Motor neuron (in vitro differentiated cells): ENCODE measurements around the gene KEL. TPM values are rescaled to one million over a fixed set of nuclear protein-coding genes. Genes with fewer than 3 reads are reported as not detected.

Experiments
- ATAC-seq, 8 experiments: fragments of 200-7000 bp; cut with Tn5 transposase; replicated peaks in 6 of 8; 2 replicates each; pipeline ENCODE4 v1.8.0; 2021; ENCODE audit warnings: mild to moderate bottlenecking in 8 of 8, moderate library complexity in 8 of 8
- H3K27ac ChIP-seq, 2 donors: fragments of 250-450 bp; sonication (Bioruptor Pico); 2 replicates each; pipeline ENCODE4 v1.9.0; 2021; ENCODE audit warnings: antibody characterized with exemption in 2 of 2, mild to moderate bottlenecking in 2 of 2, moderate library complexity in 1 of 2
- H3K4me1 ChIP-seq, 2 donors: fragments of 250-450 bp; sonication (Bioruptor Pico); replicated peaks in 1 of 2; 2 replicates each; pipeline ENCODE4 v1.6.1; 2021; ENCODE audit warnings: antibody characterized with exemption in 2 of 2, mild to moderate bottlenecking in 2 of 2, moderate library complexity in 1 of 2
- H3K4me3 ChIP-seq, 5 donors: fragments of 250-450 bp; sonication (Bioruptor Pico); 2 replicates each; pipeline ENCODE4 v1.9.0; 2021; ENCODE audit warnings: antibody characterized with exemption in 5 of 5, mild to moderate bottlenecking in 5 of 5, moderate library complexity in 4 of 5
- WGBS, 10 experiments: fragments of 450-650 bp; shearing (Covaris generic); methylation state at CpG; one replicate each; pipeline ENCODE4 v1.0.0; 2022; 5-methylcytosine and 5-hydroxymethylcytosine counted together
- in situ Hi-C, 9 experiments: fragments of 400-800 bp; cut with MboI; loops; one replicate each; pipeline ENCODE4 v1.15.0; 2021; ENCODE audit warnings: low sequenced_read_pairs in 9 of 9, low pct_unique_long_range_greater_than_20kb in 2 of 9; ENCODE audit not compliant: unreplicated experiment in 9 of 9
- total RNA-seq, 8 experiments: library from RNA; unstranded; fragments of 300-600 nt; gene quantifications; 2 replicates each; pipeline versions ENCODE4 v1.2.3 to v1.2.4, GENCODE V29; 2022

Gene KEL
- total RNA-seq, 8 experiments from 2014 or later = 0.21 to 2.1 (median 0.54) TPM; not detected in 1

DNA sequence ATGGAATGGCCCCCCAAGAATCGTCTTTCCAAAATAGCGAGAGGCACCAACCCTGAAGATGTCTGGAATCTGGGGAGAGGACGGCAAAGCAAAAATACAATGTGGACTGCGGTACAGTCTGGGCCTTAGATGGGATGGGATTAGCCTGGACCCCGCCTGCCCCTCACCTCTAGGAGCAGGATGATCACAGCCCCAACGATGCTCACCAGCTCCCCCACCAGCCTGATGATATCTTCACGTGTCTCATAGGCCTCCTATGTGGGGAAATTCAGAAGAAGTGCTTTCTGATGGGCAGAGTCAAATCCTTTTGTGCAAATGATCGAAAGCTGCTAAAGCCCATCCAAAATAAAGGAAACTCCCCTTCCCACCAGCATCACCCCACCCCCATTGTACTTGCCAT is 46.8 kb downstream of the KEL start:
- H3K27ac ChIP-seq = no peak overlapping the region
- H3K4me3 ChIP-seq = no peak overlapping the region
- no peak for ATAC-seq
- WGBS, 10 experiments = 54 to 100% (median 92%) methylated on average over 2 to 4 of the region's 8 CpGs; no CpG with 5 or more reads in 7 of the 10 experiments
- H3K4me1 ChIP-seq = no peaks in the 10 kb centered on the region
- in situ Hi-C loops = no loop called here

DNA sequence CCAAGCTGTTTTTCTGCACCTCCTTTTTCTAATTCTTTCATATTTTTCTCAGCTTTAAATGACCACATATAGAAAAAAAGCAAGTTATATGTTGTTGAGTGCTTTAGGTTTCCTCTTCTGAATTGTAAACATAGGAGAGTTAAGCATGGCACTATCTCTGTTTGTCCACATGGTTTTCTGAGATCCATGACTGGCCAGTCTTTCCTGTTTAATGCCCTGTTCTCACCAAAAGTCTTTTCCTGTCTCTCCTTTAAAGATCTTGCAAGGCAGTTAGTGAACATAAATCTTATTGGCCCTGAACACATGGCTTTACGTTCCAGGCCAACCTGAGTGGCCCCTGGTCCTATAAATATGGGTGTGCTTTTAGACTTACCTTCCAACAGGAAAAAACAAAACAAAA is 48.0 kb downstream of the KEL start:
- 0 to 100% (median 30%) methylated on average over 1 of the region's 1 CpG; no CpG with 5 or more reads in 2 of the 10 experiments for WGBS, 10 experiments
- Histone ChIP-seq H3K4me1 (no peaks in the 10 kb centered on the region), H3K27ac (no peak overlapping the region), H3K4me3 (no peak overlapping the region)
- in situ Hi-C loops = no loop called here
- no peak for ATAC-seq

DNA sequence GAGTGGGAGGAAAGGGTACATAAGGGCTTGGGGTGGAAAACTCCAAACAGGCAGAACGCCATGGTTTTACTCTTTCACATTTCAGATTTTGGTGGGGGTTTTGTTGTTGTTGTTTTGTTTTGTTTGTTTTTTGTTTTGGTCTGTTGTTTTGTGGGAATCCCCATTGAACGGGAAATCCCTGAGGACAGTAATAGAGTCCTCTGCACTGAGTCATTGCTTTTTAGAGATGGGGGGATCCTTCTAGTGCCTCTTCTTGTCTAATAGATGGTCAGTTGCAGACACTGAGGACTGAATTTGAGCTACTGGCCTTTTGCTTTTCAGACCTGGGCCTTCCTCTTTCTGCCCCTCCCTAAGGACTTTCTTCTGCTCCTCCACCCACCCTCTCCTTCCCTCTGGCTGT is 48.6 kb downstream of the KEL start:
- in situ Hi-C loops = no loop called here
- H3K4me3 ChIP-seq = no peak overlapping the region
- ATAC-seq = no peak
- no peak overlapping the region for H3K27ac ChIP-seq
- 20 to 100% (median 75%) methylated on average over 1 to 2 of the region's 2 CpGs; no CpG with 5 or more reads in 3 of the 10 experiments for WGBS, 10 experiments
- H3K4me1 ChIP-seq = no peaks in the 10 kb centered on the region

DNA sequence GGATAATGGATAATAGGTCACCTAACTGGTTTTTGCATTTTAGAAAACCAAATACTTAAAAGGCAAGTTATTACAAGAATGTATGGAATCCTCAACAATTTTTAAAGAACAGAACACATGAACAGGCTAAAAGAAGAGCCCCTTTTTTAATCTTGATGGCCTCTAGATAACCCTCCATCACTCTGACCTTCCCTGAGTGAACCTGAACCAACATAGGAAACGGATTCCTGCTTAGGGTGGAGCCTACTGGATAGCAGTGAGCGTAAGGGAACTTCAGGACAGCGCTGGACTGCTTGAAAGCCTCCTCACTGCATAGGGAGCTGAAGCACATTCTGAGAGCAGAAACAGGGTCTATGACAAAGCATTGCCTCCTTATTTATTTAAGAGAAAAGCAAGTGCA is 49.1 kb downstream of the KEL start:
- in situ Hi-C loops = no loop called here
- no peak overlapping the region for H3K4me3 ChIP-seq
- no peak overlapping the region for H3K27ac ChIP-seq
- no peaks in the 10 kb centered on the region for H3K4me1 ChIP-seq
- no peak for ATAC-seq
- 0 to 69% (median 15%) methylated on average over 1 to 3 of the region's 3 CpGs; no CpG with 5 or more reads in 6 of the 10 experiments for WGBS, 10 experiments

DNA sequence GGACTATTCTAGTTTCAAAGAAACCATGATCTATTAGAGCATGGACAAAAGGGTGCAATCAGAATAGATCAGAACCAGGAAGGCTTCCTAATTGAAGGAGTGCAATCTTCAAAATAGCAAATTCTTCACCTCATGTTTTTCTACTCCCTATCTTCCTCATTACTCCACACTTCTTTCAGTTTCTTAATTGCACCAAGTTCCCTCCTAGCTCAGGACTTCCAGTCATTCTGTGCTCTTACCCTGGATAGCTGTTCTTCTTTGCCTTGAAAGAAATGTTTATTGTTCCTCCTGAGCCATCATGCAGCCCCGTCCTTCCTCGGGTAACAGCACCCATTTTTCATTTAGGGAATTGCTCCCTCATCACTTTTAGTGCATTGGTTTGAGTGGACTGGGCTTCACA is 51.7 kb downstream of the KEL start:
- in situ Hi-C loops = no loop called here
- no peak overlapping the region for H3K4me3 ChIP-seq
- H3K27ac ChIP-seq = no peak overlapping the region
- H3K4me1 ChIP-seq = no peaks in the 10 kb centered on the region
- ATAC-seq = no peak
- WGBS, 10 experiments = 0 to 75% (median 70%) methylated on average over 2 of the region's 2 CpGs; no CpG with 5 or more reads in 5 of the 10 experiments

DNA sequence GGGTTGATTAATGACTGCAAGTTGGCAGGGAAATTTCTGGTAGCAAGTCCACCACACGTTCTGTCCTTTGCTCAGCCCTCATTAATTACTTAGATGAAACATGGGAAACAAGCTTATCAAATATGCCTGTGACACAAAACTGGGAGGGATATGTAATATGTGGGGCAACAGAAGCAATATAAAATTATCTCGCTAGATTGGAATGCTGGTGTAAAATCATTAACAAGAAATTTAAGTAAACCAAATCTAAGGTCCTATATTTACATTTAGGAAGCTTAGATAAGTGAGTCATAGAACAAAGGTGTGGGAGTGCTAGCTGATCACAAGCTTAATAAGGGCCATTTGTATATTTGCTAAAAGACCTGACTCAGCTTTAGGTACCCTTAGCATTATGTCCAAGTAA is 52.1 kb downstream of the KEL start:
- H3K4me3 ChIP-seq = no peak overlapping the region
- no peak overlapping the region for H3K27ac ChIP-seq
- 21 to 93% (median 75%) methylated on average over 1 to 2 of the region's 2 CpGs; no CpG with 5 or more reads in 4 of the 10 experiments for WGBS, 10 experiments
- in situ Hi-C loops = no loop called here
- ATAC-seq = no peak
- H3K4me1 ChIP-seq = no peaks in the 10 kb centered on the region

DNA sequence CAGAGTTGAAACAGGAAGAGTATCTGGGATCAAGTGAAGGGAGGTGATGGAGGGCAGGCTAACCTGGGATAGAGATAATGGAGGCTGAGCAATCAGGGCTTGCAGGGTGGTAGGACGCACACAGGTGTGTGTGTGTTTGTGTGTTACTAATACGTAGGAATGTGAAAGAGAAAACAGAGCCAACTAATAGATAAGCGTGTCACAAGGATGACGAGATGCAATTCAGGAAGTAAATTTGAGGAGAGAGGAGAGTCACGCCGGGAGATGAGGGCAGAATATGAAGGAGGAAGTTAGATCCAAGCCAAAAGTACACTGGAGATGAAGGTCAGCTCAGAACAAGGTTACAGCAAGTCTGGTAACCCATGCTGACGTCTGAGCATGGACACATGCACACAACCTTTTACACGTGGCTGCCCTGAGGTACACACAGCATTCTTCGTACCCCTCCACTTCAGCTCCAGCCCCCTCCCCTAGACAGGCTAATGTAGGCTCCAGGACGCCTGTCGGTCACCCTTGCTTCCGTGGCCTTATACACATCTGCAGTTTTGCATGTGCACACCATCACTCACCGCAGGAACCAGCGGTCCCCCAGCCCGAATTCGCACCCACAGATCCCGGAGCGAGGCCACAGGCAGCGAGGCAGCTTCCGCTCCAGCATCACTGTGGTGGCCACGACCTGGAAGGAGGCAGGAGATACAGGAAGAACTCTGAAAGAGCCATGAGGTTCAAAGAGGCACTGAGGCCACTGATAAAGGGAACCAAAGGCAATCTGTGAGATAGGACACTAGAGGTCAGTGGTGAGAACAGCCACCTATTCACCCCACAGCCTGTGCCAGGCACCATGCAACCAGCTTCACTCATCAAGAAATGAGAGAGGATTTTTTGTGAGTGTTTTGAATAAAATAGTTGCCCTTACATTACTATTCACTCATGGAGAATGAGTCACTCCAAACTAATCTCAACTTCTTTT is 53.0 kb downstream of the KEL start:
- Histone ChIP-seq H3K4me3 (no peak overlapping the region), H3K27ac (no peak overlapping the region), H3K4me1 (no peaks in the 10 kb centered on the region)
- ATAC-seq = peak in 3 of 8 experiments; percentile 53 to 69 (median 57)
- in situ Hi-C loops = no loop called here
- WGBS, 10 experiments = 0 to 82% (median 39%) methylated on average over 1 to 15 of the region's 21 CpGs; no CpG with 5 or more reads in 1 of the 10 experiments

DNA sequence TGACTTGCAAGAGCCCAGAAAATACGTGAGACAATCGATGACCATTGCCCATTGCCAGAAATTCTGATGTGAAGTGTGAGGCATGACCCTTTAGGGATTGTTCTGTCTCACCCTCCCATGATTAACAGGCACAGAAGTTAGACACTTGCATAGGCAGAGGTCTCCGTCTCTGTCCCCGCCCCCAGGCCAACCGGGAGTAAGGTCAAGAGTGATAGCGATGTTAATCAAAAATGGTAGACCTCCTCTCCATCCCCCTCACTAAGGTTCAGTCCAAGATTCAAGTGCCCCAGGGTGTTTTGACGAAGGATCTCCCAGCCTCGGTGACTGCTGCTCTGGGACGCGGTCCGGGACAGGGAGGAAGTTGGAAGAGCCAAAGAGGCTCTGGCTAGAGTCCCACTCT is 53.9 kb downstream of the KEL start:
- no peak overlapping the region for H3K27ac ChIP-seq
- H3K4me1 ChIP-seq = no peaks in the 10 kb centered on the region
- H3K4me3 ChIP-seq = no peak overlapping the region
- ATAC-seq = no peak
- WGBS, 10 experiments = 10 to 98% (median 83%) methylated on average over 2 to 9 of the region's 11 CpGs; no CpG with 5 or more reads in 3 of the 10 experiments
- in situ Hi-C loops = no loop called here

DNA sequence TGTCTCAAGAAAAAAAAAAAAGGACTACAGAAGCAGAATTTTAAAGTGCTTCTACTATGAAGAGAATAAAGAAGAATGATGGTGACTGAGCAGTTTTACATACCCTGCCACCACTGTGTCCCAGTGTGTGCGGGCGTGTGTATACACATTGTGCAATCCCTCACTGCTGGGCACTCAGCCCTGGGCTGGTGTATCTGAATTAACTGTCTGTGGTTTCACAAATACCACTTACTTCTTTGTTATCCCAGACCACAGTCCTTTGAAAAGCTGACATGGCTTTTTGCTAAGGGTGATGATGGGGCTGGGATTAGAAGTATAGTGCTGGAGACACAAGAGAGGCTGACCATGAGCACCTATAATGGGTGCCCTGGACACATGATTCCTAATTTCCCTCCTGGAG is 55.5 kb downstream of the KEL start:
- H3K4me3 ChIP-seq = no peak overlapping the region
- no peak overlapping the region for H3K27ac ChIP-seq
- no peak for ATAC-seq
- 80 to 92% (median 82%) methylated on average over 1 to 2 of the region's 2 CpGs; no CpG with 5 or more reads in 6 of the 10 experiments for WGBS, 10 experiments
- H3K4me1 ChIP-seq = no peaks in the 10 kb centered on the region
- in situ Hi-C loops = no loop called here

DNA sequence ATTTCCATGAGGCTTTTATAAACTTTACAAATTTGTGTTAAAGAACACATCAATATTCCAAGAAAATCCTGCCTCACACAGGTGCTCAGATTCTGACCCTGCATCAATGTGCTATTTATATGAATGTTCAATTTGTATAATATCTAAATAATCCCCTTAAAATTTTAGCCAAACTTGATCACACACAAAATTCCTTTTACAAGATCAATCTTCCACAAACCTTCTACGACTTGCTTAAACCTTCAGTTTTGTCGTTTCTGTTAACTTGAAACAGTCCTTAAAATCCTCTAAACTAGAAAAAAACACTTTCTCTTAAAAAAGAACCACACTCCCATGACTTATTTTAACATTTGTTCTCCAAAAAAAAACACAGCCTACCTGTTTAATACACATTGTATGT is 56.4 kb downstream of the KEL start:
- WGBS, 10 experiments = 4 to 78% (median 61%) methylated on average over 1 to 2 of the region's 2 CpGs
- H3K4me3 ChIP-seq = no peak overlapping the region
- H3K27ac ChIP-seq = no peak overlapping the region
- in situ Hi-C loops = no loop called here
- ATAC-seq = no peak
- no peaks in the 10 kb centered on the region for H3K4me1 ChIP-seq

DNA sequence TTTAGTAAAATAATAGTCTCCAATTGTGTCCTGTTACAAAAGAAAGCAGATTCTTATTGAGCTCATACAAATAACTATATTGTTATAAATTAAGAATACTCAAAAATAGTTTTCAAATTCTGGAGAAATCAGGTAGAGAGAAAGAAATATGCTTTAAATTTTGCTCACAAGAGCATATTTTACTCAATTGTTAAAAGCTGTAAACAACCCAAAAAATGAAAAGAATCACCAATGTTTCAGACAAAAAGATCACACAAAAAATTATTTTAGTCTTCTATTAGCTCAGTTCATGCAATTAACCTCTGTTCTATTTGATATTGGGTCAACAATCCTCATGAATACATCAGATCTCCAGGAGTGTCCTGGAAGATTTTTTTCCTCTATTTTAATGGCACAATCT is 58.0 kb downstream of the KEL start:
- Histone ChIP-seq H3K4me1 (no peaks in the 10 kb centered on the region), H3K4me3 (no peak overlapping the region), H3K27ac (no peak overlapping the region)
- no peak for ATAC-seq
- in situ Hi-C loops = no loop called here

DNA sequence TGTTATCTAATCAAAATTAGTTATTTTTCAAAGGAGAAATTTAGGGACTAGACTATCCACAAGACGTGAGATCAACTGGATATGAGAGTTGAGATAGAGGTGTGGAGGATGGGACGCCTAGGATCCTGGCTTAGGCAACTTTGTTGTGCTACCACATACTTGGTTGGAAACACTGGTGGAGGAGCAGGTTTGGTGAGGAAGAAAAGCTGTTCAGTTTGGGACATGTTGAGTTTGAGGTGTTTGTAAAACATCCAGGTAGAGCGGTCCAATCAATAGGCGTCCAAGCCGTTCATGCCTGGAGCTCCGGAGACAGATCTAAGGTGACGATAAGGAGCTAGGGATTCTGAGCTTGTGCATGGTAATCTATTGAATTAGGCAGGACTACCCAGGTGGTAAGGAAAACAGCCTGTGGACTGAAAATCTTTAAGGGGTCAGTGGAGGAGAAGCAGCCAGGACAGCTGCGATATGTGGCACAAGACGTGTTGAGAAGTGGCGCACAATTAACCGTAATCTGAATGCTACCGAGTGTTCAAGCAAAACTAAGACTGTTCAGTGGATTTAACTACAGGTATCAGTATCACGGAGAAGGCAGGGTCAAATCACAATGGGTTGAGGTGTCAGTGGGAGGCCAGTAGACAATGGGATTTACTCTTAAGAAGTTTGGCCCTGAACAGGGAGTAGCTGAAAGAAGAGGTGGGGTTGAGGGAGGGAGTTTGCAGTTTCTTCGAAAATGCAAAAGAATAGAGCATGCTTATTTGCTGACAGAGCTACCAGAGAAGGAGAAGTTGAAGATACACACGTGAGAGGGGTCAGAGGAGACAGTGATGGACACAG is 60.5 kb downstream of the KEL start:
- Histone ChIP-seq H3K4me1 (no peaks in the 10 kb centered on the region), H3K4me3 (no peak overlapping the region), H3K27ac (no peak overlapping the region)
- ATAC-seq = no peak
- WGBS, 10 experiments = 18 to 92% (median 71%) methylated on average over 2 to 15 of the region's 15 CpGs; no CpG with 5 or more reads in 3 of the 10 experiments
- in situ Hi-C loops = no loop called here

DNA sequence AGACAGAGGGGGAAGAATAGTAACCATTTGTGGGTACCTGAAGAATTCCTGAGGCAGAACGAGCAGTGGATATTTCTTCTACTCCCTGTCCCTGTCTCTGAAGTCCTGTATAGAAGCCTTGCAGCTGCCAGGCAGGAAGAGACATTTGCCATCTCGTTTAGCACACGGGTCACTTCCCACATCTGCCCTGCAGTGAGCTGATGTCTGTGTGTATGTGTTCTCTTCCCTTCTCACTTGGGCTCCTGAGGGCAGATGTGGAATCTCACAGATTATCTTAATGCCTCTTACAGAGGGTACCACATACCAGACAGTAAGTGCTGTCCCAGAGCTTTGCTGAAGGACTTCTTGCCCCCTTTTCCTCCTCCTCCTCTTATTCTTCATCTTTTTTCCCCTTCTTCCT is 62.5 kb downstream of the KEL start:
- H3K27ac ChIP-seq = no peak overlapping the region
- in situ Hi-C loops = loop anchor here in 1 of 9 experiments (25.0 kb wide), 1 partner anchor 88 kb away; no protein-coding TSS in a partner anchor
- ATAC-seq = no peak
- no peaks in the 10 kb centered on the region for H3K4me1 ChIP-seq
- WGBS, 10 experiments = 0 to 63% (median 32%) methylated on average over 1 to 3 of the region's 3 CpGs; no CpG with 5 or more reads in 4 of the 10 experiments
- no peak overlapping the region for H3K4me3 ChIP-seq
